GM12878 (cell line): Measurements from ENCODE around the gene BSND. TPM values are rescaled to one million over a fixed set of nuclear protein-coding genes. Genes with fewer than 3 reads are reported as not detected.

Experiments used
- ATAC-seq: fragments of 200-7000 bp; cut with Tn5 transposase; 3 replicates; pipeline ENCODE4 v1.9.1; 2020; ENCODE audit warnings: mild to moderate bottlenecking, moderate library complexity
- BruUV-seq: library from RNA; stranded (reverse); fragments of 400-500 nt; replicated peaks from 2 replicates; lab custom pipeline; 2021; lab: Mats Ljungman, UMichigan
- CTCF ChIA-PET: fragments of 300-600 bp; sonication (Branson Sonifier 250); formaldehyde crosslinking; extraction: SDS; loops from one replicate; lab custom pipeline; 2021; ENCODE audit warnings: inconsistent platforms; lab: Yijun Ruan, JAX
- POLR2A ChIA-PET: fragments of 350-600 bp; formaldehyde crosslinking; extraction: SDS; loops from one replicate; lab custom pipeline; 2021; ENCODE audit warnings: inconsistent platforms; lab: Charles Lee
- RAD21 ChIA-PET: fragments of 300-600 bp; sonication (Branson Sonifier 250); formaldehyde crosslinking; loops from one replicate; lab custom pipeline; 2023; ENCODE audit warnings: antibody characterized with exemption; ENCODE audit not compliant: unreplicated experiment; lab: Charles Lee
- SMC1A ChIA-PET: fragments of 300-600 bp; sonication (Branson Sonifier 250); formaldehyde crosslinking; loops from one replicate; lab custom pipeline; 2023; ENCODE audit not compliant: unreplicated experiment, uncharacterized antibody; lab: Charles Lee
- DNase-seq: peaks from one replicate; pipeline ENCODE4 v3.0.0-alpha.2; 2011; ENCODE audit warnings: low read depth, low spot score
- FAIRE-seq: peaks from 3 replicates; lab custom pipeline; 2011; peaks lifted over from hg19 to GRCh38; lab: Jason Lieb, UNC
- H2AFZ ChIP-seq: 2 replicates; pipeline ENCODE4 v1.6.0; 2011; ENCODE audit warnings: low read depth, low read length, control low read depth; ENCODE audit not compliant: control insufficient read depth
- H3K27ac ChIP-seq: 2 replicates; pipeline ENCODE4 v1.5.1; 2011; ENCODE audit warnings: control low read depth; ENCODE audit not compliant: control insufficient read depth, insufficient read depth
- H3K27me3 ChIP-seq, 2 experiments: replicated peaks in 1 of 2; 2 replicates each; pipeline versions ENCODE4 v1.6.0 to v1.6.1; 2011; ENCODE audit warnings: low read length in 1 of 2; ENCODE audit not compliant: control insufficient read depth in 2 of 2, insufficient read depth in 2 of 2
- H3K36me3 ChIP-seq, 2 experiments: 2 replicates each; pipeline ENCODE4 v1.5.1; 2011; ENCODE audit warnings: low read length in 1 of 2; ENCODE audit not compliant: control insufficient read depth in 2 of 2, insufficient read depth in 2 of 2
- H3K4me1 ChIP-seq: 2 replicates; pipeline ENCODE4 v1.6.1; 2011; ENCODE audit warnings: mild to moderate bottlenecking, low read length, moderate library complexity, mixed read lengths; ENCODE audit not compliant: control insufficient read depth, insufficient read depth
- H3K4me2 ChIP-seq: 2 replicates; pipeline ENCODE4 v1.6.0; 2011; ENCODE audit warnings: control low read depth; ENCODE audit not compliant: control insufficient read depth, insufficient read depth
- H3K4me3 ChIP-seq: fragments of 200-600 bp; sonication (generic); 2 replicates; pipeline ENCODE4 v1.5.1; 2016
- H3K79me2 ChIP-seq: 2 replicates; pipeline ENCODE4 v1.6.0; 2011; ENCODE audit warnings: low read length; ENCODE audit not compliant: control insufficient read depth, insufficient read depth
- H3K9ac ChIP-seq: 2 replicates; pipeline ENCODE4 v1.8.0; 2011; ENCODE audit warnings: low read length, control low read depth, mixed read lengths; ENCODE audit not compliant: control insufficient read depth, insufficient read depth
- H3K9me3 ChIP-seq: replicated peaks from 3 replicates; pipeline ENCODE4 v1.5.1; 2011; ENCODE audit warnings: mild to moderate bottlenecking, low read length; ENCODE audit not compliant: control insufficient read depth, insufficient read depth
- H4K20me1 ChIP-seq: 2 replicates; pipeline ENCODE4 v1.6.0; 2011; ENCODE audit not compliant: control insufficient read depth, insufficient read depth
- ASH2L ChIP-seq: fragments of 300-600, 200-600 bp; sonication (generic); IDR thresholded peaks from 2 replicates; pipeline ENCODE4 v1.6.1; 2017; ENCODE audit warnings: low read depth, mild to moderate bottlenecking, borderline replicate concordance
- BACH1 ChIP-seq: fragments of 450-650 bp; IDR thresholded peaks from 2 replicates; pipeline ENCODE4 v1.6.1; 2017; ENCODE audit warnings: mild to moderate bottlenecking, borderline replicate concordance
- CBX3 ChIP-seq: fragments of 200-600 bp; sonication (generic); IDR thresholded peaks from 2 replicates; pipeline ENCODE4 v1.6.1; 2016; ENCODE audit warnings: low read depth, borderline replicate concordance
- CBX5 ChIP-seq: sonication (generic); IDR thresholded peaks from 2 replicates; pipeline ENCODE4 v1.6.1; 2016; ENCODE audit warnings: low read depth, moderate library complexity, mild to moderate bottlenecking, inconsistent platforms
- CHD1 ChIP-seq: IDR thresholded peaks from 2 replicates; pipeline ENCODE4 v1.6.1; 2012; ENCODE audit warnings: low read depth, low read length, improper control_type of control experiment
- CHD2 ChIP-seq: IDR thresholded peaks from 2 replicates; pipeline ENCODE4 v1.6.1; 2011; ENCODE audit warnings: low read depth, low read length, improper control_type of control experiment, borderline replicate concordance
- ESRRA ChIP-seq: IDR thresholded peaks from 2 replicates; pipeline ENCODE4 v1.6.1; 2012; ENCODE audit warnings: mild to moderate bottlenecking, low read length, improper control_type of control experiment
- ETV6 ChIP-seq, 2 experiments: fragments of 450-650 bp in 1 of 2; IDR thresholded peaks in 1 of 2; conservative IDR thresholded peaks in 1 of 2; 2 replicates each; pipeline ENCODE4 v1.6.1; 2014; ENCODE audit warnings: antibody characterized with exemption in 1 of 2, borderline replicate concordance in 1 of 2, low read depth in 1 of 2, mild to moderate bottlenecking in 1 of 2, moderate library complexity in 1 of 2
- IRF5 ChIP-seq: fragments of 450-650 bp; IDR thresholded peaks from 2 replicates; pipeline ENCODE4 v1.6.1; 2017; ENCODE audit warnings: borderline replicate concordance
- JUNB ChIP-seq: IDR thresholded peaks from 2 replicates; pipeline ENCODE4 v1.6.1; 2016; ENCODE audit warnings: antibody characterized with exemption, mild to moderate bottlenecking
- RAD51 ChIP-seq: fragments of 450-650 bp; IDR thresholded peaks from 2 replicates; pipeline ENCODE4 v1.6.1; 2016; ENCODE audit warnings: moderate library complexity, mild to moderate bottlenecking, inconsistent platforms
- RELA ChIP-seq: fragments of 450-650 bp; IDR thresholded peaks from 2 replicates; pipeline ENCODE4 v1.8.0; 2014; ENCODE audit warnings: borderline replicate concordance; ENCODE audit not compliant: partially characterized antibody
- YBX1 ChIP-seq: fragments of 450-650 bp; IDR thresholded peaks from 2 replicates; pipeline ENCODE4 v1.6.1; 2016; ENCODE audit warnings: antibody characterized with exemption
- ZNF217 ChIP-seq: fragments of 450-650 bp; IDR thresholded peaks from 2 replicates; pipeline ENCODE4 v1.6.1; 2017; ENCODE audit warnings: antibody characterized with exemption, mild to moderate bottlenecking
- ZNF24 ChIP-seq: fragments of 450-650 bp; IDR thresholded peaks from 2 replicates; pipeline ENCODE4 v1.6.1; 2017; ENCODE audit warnings: antibody characterized with exemption, mild to moderate bottlenecking
- WGBS: methylation state at CpG from one replicate; pipeline ENCODE4 v1.1.6; 2016; ENCODE audit warnings: low lambda C conversion rate; ENCODE audit not compliant: insufficient replicate concordance, insufficient coverage; ENCODE audit errors: missing lambda C conversion rate; 5-methylcytosine and 5-hydroxymethylcytosine counted together
- in situ Hi-C: fragments of 300-500 bp; cut with MboI; formaldehyde crosslinking; loops from 9 replicates; pipeline ENCODE4 v1.14.3; 2018; ENCODE audit warnings: mixed read lengths
- intact Hi-C: fragments of 100-400 bp; cut with micrococcal nuclease; formaldehyde crosslinking; loops from one replicate; pipeline ENCODE4 v1.14.2; 2022; ENCODE audit not compliant: unreplicated experiment
- polyA plus RNA-seq, 11 experiments: library from polyadenylated mRNA; depleted of rRNA in 4 of 11; unstranded in 6 of 11; stranded (reverse) in 5 of 11; fragments of >200 nt; fragmentation: Nextera tagmentation in 4 of 11; fragmentation: Illumina TruSeq in 1 of 11; extraction: Ambion mirVana in 4 of 11; extraction: Trizol in 1 of 11; gene quantifications; 1 replicate in 1 of 11; 2 replicates in 10 of 11; pipeline versions ENCODE4 v1.2.1 to v1.2.3, GENCODE V29; 2011 to 2016; ENCODE audit warnings: inconsistent platforms in 2 of 11, missing spikeins in 2 of 11, low read depth in 1 of 11
- total RNA-seq, 4 experiments: library from RNA; depleted of rRNA in 3 of 4; stranded (reverse); fragments of >200 nt in 3 of 4; fragmentation: Illumina TruSeq in 1 of 4; extraction: Trizol in 1 of 4; gene quantifications; 2 replicates each; pipeline versions ENCODE4 v1.2.1 to v1.2.3, GENCODE V29; 2013 to 2021
- TF ChIP-seq, protein P1 (sequence below): IDR thresholded peaks from 2 replicates; pipeline ENCODE4 v1.6.1; 2011; ENCODE audit warnings: borderline replicate concordance, low read depth, mild to moderate bottlenecking, moderate library complexity, mixed read lengths, low read length; ENCODE audit not compliant: insufficient read depth; ENCODE audit errors: extremely low read length
- TF ChIP-seq, protein P2 (sequence below): IDR thresholded peaks from 2 replicates; pipeline ENCODE4 v1.6.1; 2011; ENCODE audit warnings: low read depth, low read length, improper control_type of control experiment, borderline replicate concordance

BSND gene
- total and polyA plus RNA-seq, 10 of the 15 experiments (the other 5 are each of a cell fraction or from before 2014, with no cell fraction given): not detected

- TF ChIP-seq IRF5: no peak
- no peak for TF ChIP-seq BACH1
- no peak for TF ChIP-seq CBX5
- TF ChIP-seq RAD51: no peak
- TF ChIP-seq ESRRA: no peak
- TF ChIP-seq ASH2L: no peak
- TF ChIP-seq YBX1: no peak
- no peak for TF ChIP-seq ZNF24
- TF ChIP-seq CHD1: no peak
- TF ChIP-seq CHD2: no peak
- TF ChIP-seq JUNB: no peak
- TF ChIP-seq, all 136 proteins: peak for 0
Observed at GRCh38 chr1:55007625-55008024, 8.9 kb downstream of the BSND start (continued).

DNA sequence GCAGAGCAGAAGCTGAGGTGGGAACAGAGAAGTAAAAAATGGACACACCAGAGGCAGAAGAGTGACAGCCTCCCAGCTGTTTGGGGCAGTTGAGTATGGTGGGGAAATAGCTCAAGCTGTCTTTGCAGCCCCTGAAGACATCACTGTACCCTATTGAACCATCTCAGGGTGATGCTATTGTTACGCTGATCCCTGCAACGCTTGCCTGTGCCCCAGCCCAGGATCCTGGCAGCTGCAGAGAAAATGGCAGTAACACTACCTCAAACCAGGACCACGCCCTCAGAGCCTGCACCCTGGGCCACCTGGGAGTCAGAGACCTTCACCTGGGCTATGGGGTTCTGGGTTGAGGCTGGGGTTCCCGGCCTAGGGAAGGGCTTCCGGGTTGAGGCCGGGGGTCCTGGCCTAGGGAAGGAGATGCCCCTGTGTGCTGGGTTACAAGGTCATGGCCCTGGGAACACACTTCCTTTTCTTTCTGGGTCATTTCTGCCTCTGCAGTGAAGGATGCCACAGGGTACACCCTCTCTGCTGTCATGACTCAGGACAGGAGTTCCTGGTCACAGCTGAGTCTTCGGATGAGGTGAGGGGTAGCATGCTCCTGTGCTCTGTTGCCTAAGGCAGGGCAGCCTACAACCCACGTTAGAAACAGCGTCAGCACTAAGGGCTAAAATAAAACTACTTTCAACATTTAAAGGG lies 11.6 kb downstream of the BSND start:
- ChIA-PET POLR2A (no interaction called here), CTCF (interaction anchor here (0.6 to 14.2 kb wide), 2 partner anchors 8 to 63 kb away, joined by 4 to 218 read pairs; no protein-coding TSS in a partner anchor), RAD21 (interaction anchor here (0.6 to 1.4 kb wide), 2 partner anchors 14 to 65 kb away, joined by 3 to 6 read pairs; no protein-coding TSS in a partner anchor), SMC1A (interaction anchor here (0.8 to 0.9 kb wide), 2 partner anchors 65 to 70 kb away, joined by 3 to 4 read pairs; no protein-coding TSS in a partner anchor)
- 35% methylated on average over 9 of the region's 9 CpGs for WGBS
- intact Hi-C loops: no loop called here
- H3K27ac ChIP-seq: no peak overlapping the region
- no TSS peak for BruUV-seq
- no peaks in the 10 kb centered on the region; the same call in 2 of the 3 replicates for H3K9me3 ChIP-seq
- ATAC-seq (peak; percentile 39), FAIRE-seq (no peak), DNase-seq (no peak)
- in situ Hi-C loops: no loop called here
- H3K27me3 ChIP-seq: no peaks in the 10 kb centered on the region; a peak in 2 of 4 replicates
- H3K4me2 ChIP-seq: no peak overlapping the region
- H3K9ac ChIP-seq: no peak overlapping the region
- H4K20me1 ChIP-seq: no peaks in the 10 kb centered on the region
- no peak overlapping the region for H3K4me3 ChIP-seq
- H3K4me1 ChIP-seq: no peaks in the 10 kb centered on the region
- no peaks in the 10 kb centered on the region for H3K36me3 ChIP-seq
- H3K79me2 ChIP-seq: no peaks in the 10 kb centered on the region
- no peak overlapping the region for H2AFZ ChIP-seq
- TF ChIP-seq, protein P1, sequence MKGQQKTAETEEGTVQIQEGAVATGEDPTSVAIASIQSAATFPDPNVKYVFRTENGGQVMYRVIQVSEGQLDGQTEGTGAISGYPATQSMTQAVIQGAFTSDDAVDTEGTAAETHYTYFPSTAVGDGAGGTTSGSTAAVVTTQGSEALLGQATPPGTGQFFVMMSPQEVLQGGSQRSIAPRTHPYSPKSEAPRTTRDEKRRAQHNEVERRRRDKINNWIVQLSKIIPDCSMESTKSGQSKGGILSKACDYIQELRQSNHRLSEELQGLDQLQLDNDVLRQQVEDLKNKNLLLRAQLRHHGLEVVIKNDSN: no peak
- no peak for TF ChIP-seq ETV6 (conservative IDR thresholded peaks at IDR 0.05 in 1 of 2, IDR thresholded peaks at IDR 0.05 in 1 of 2; ENCODE audit: borderline replicate concordance in 1 of 2, low read depth in 1 of 2)
- no peak for TF ChIP-seq ZNF217
- TF ChIP-seq BACH1: no peak
- TF ChIP-seq CBX3: no peak
- no peak for TF ChIP-seq RELA
- TF ChIP-seq, protein P2, sequence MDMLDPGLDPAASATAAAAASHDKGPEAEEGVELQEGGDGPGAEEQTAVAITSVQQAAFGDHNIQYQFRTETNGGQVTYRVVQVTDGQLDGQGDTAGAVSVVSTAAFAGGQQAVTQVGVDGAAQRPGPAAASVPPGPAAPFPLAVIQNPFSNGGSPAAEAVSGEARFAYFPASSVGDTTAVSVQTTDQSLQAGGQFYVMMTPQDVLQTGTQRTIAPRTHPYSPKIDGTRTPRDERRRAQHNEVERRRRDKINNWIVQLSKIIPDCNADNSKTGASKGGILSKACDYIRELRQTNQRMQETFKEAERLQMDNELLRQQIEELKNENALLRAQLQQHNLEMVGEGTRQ: no peak
